CD4-positive, alpha-beta T cell (primary cell): ENCODE results near the gene DIS3L2. TPM values are rescaled to one million over a fixed set of nuclear protein-coding genes. Genes with fewer than 3 reads are reported as not detected.

Source experiments
- ATAC-seq: fragments of 200-7000 bp; cut with Tn5 transposase; one replicate; pipeline ENCODE4 v1.10.0; 2022; ENCODE audit warnings: mild to moderate bottlenecking; ENCODE audit not compliant: poor library complexity
- CTCF ChIA-PET: fragments of 350-600 bp; sonication (Branson Sonifier 250); formaldehyde crosslinking; loops from one replicate; lab custom pipeline; 2021; ENCODE audit warnings: antibody characterized with exemption, inconsistent platforms; lab: Charles Lee
- POLR2A ChIA-PET: fragments of 350-600 bp; sonication (Branson Sonifier 250); formaldehyde crosslinking; loops from one replicate; lab custom pipeline; 2021; ENCODE audit warnings: antibody characterized with exemption, inconsistent platforms; lab: Charles Lee
- DNase-seq, 14 experiments: peaks; one replicate each; pipeline ENCODE4 v3.0.0-alpha.2; 2013 to 2020; ENCODE audit warnings: mixed read lengths in 2 of 14
- H3K27ac ChIP-seq, 2 donors: one replicate each; pipeline versions ENCODE4 v1.5.1 to v1.7.0; 2013; ENCODE audit warnings: low read length in 2 of 2, low read depth in 1 of 2, mild to moderate bottlenecking in 1 of 2
- H3K27me3 ChIP-seq, 2 experiments: 1 replicate in 1 of 2; 2 replicates in 1 of 2; pipeline versions ENCODE4 v1.6.1 to v1.7.0; 2013; ENCODE audit warnings: low read length in 2 of 2, control low read depth in 1 of 2, mild to moderate bottlenecking in 1 of 2, moderate library complexity in 1 of 2; ENCODE audit not compliant: insufficient read depth in 2 of 2, control insufficient read depth in 1 of 2
- H3K36me3 ChIP-seq: one replicate; pipeline ENCODE4 v1.6.1; 2013; ENCODE audit warnings: low read length, control low read depth; ENCODE audit not compliant: insufficient read depth
- H3K4me1 ChIP-seq: one replicate; pipeline ENCODE4 v1.6.1; 2013; ENCODE audit warnings: low read length, control low read depth; ENCODE audit not compliant: insufficient read depth
- H3K4me3 ChIP-seq: one replicate; pipeline ENCODE4 v1.5.1; 2013; ENCODE audit warnings: mild to moderate bottlenecking, low read length, moderate library complexity
- H3K9me3 ChIP-seq, 2 experiments: 1 replicate in 1 of 2; 2 replicates in 1 of 2; pipeline versions ENCODE4 v1.6.1 to v1.7.0; 2013; ENCODE audit warnings: low read length in 2 of 2, mild to moderate bottlenecking in 2 of 2, control low read depth in 1 of 2, moderate library complexity in 1 of 2; ENCODE audit not compliant: control insufficient read depth in 1 of 2, insufficient read depth in 1 of 2
- H3K27ac Mint-ChIP-seq: one replicate; pipeline ENCODE4 v1.8.0; 2020; ENCODE audit warnings: mixed read lengths
- H3K27me3 Mint-ChIP-seq: one replicate; pipeline ENCODE4 v1.8.0; 2021; ENCODE audit warnings: mixed read lengths
- H3K36me3 Mint-ChIP-seq: one replicate; pipeline ENCODE4 v1.8.0; 2021; ENCODE audit warnings: low read depth, mixed read lengths
- H3K4me1 Mint-ChIP-seq: one replicate; pipeline ENCODE4 v1.8.0; 2021; ENCODE audit warnings: low read depth, mixed read lengths
- H3K4me3 Mint-ChIP-seq: one replicate; pipeline ENCODE4 v1.8.0; 2020; ENCODE audit warnings: mild to moderate bottlenecking, mixed read lengths
- H3K9me3 Mint-ChIP-seq: one replicate; pipeline ENCODE4 v1.8.0; 2020; ENCODE audit warnings: mixed read lengths
- CTCF ChIP-seq: fragments of 200-600 bp; IDR thresholded peaks from one replicate; pipeline ENCODE4 v1.8.0; 2022; ENCODE audit warnings: antibody characterized with exemption, mild to moderate bottlenecking
- intact Hi-C, 2 experiments: fragments of 100-400 bp; cut with DNase I in 1 of 2; cut with micrococcal nuclease in 1 of 2; formaldehyde crosslinking; loops; one replicate each; pipeline versions ENCODE4 v1.15.1 to v1.9.0; 2023 to 2025; cut with DNase I, micrococcal nuclease
- total RNA-seq, 174 experiments: library from RNA in 2 of 174; stranded (reverse) in 2 of 174; gene quantifications; one replicate each; pipeline ENCODE4 v1.2.3 and lab custom pipeline; 2021 to 2026

Gene DIS3L2
- total RNA-seq, 2 experiments from 2014 or later, result 59.8 to 62.9 TPM

GRCh38 chr2:232376260-232376659 lies 414.7 kb downstream of the DIS3L2 start:
- H3K36me3 Mint-ChIP-seq, result no peaks in the 10 kb centered on the region

GRCh38 chr2:232376713-232377112 lies 415.2 kb downstream of the DIS3L2 start:
- Histone ChIP-seq H3K36me3 (no peaks in the 10 kb centered on the region), H3K4me1 (peaks cover 3% of the 10 kb centered on the region), H3K27ac (no peak overlapping the region), H3K27me3 (peaks cover 1 to 2% of the 10 kb centered on the region in 2 experiments), H3K9me3 (peaks cover 0 to under 1% of the 10 kb centered on the region in 2 experiments), H3K4me3 (no peak overlapping the region)
- Mint-ChIP-seq H3K36me3 (no peaks in the 10 kb centered on the region), H3K4me1 (no peaks in the 10 kb centered on the region), H3K9me3 (no peaks in the 10 kb centered on the region), H3K27ac (no peak overlapping the region), H3K4me3 (no peak overlapping the region), H3K27me3 (peaks cover under 1% of the 10 kb centered on the region)
- ATAC-seq (no peak), DNase-seq (no peak)
- CTCF ChIA-PET, result no interaction called here
- POLR2A ChIA-PET, result no interaction called here
- TF ChIP-seq CTCF, result no peak
- intact Hi-C loops, result no loop called here

More at GRCh38 chr2:232376260-232376659, 414.7 kb downstream of the DIS3L2 start:
- H3K27ac ChIP-seq, result no peak overlapping the region
- intact Hi-C loops, result no loop called here
- Mint-ChIP-seq H3K27me3 (no peaks in the 10 kb centered on the region), H3K27ac (no peak overlapping the region), H3K9me3 (no peaks in the 10 kb centered on the region), H3K4me3 (no peak overlapping the region), H3K4me1 (no peaks in the 10 kb centered on the region)
- H3K36me3 ChIP-seq, result no peaks in the 10 kb centered on the region
- ChIA-PET POLR2A (no interaction called here), CTCF (no interaction called here)
- H3K4me3 ChIP-seq, result no peak overlapping the region
- H3K4me1 ChIP-seq, result peaks cover 2% of the 10 kb centered on the region
- ATAC-seq (no peak), DNase-seq (no peak)
- no peak for TF ChIP-seq CTCF
- H3K27me3 ChIP-seq, result no peaks in the 10 kb centered on the region
- no peaks in the 10 kb centered on the region for H3K9me3 ChIP-seq

GRCh38 chr2:232377319-232377718 lies 415.8 kb downstream of the DIS3L2 start:
- peaks cover 3% of the 10 kb centered on the region for H3K4me1 ChIP-seq
- no peak for TF ChIP-seq CTCF
- H3K9me3 Mint-ChIP-seq, result no peaks in the 10 kb centered on the region
- peaks cover 6 to 8% of the 10 kb centered on the region in 2 experiments for H3K27me3 ChIP-seq
- H3K27ac Mint-ChIP-seq, result no peak overlapping the region
- ChIA-PET POLR2A (no interaction called here), CTCF (no interaction called here)
- no peak for ATAC-seq
- intact Hi-C loops, result no loop called here
- H3K27me3 Mint-ChIP-seq, result peaks cover 7% of the 10 kb centered on the region
- no peaks in the 10 kb centered on the region for H3K36me3 Mint-ChIP-seq
- no peak overlapping the region for H3K4me3 ChIP-seq
- peaks cover 0 to 6% of the 10 kb centered on the region in 2 experiments for H3K9me3 ChIP-seq
- H3K27ac ChIP-seq, result no peak overlapping the region
- no peak for DNase-seq
- H3K4me3 Mint-ChIP-seq, result no peak overlapping the region
- H3K4me1 Mint-ChIP-seq, result no peaks in the 10 kb centered on the region
- H3K36me3 ChIP-seq, result no peaks in the 10 kb centered on the region
